Bronchial epithelial cell (primary cell): ENCODE results near the gene GAMT. TPM values are rescaled to one million over a fixed set of nuclear protein-coding genes. Genes with fewer than 3 reads are reported as not detected.

Experiments used
- DNase-seq: peaks from one replicate; pipeline ENCODE4 v3.0.0-alpha.2; 2010; ENCODE audit warnings: low read depth
- FAIRE-seq: peaks from 2 replicates; lab custom pipeline; 2011; peaks lifted over from hg19 to GRCh38; lab: Jason Lieb, UNC
- H3K27me3 ChIP-seq: 2 replicates; pipeline ENCODE4 v1.5.1; 2011; ENCODE audit warnings: low read length; ENCODE audit not compliant: control insufficient read depth, insufficient read depth
- H3K36me3 ChIP-seq: 2 replicates; pipeline ENCODE4 v1.5.1; 2011; ENCODE audit warnings: low read length; ENCODE audit not compliant: control insufficient read depth, insufficient read depth
- H3K4me3 ChIP-seq: 2 replicates; pipeline ENCODE4 v1.5.1; 2011; ENCODE audit warnings: mild to moderate bottlenecking, low read depth, low read length, control low read depth
- total RNA-seq: library from RNA; depleted of rRNA; stranded (reverse); fragments of >200 nt; gene quantifications from 2 replicates; pipeline ENCODE4 v1.2.1, GENCODE V29; 2014
- TF ChIP-seq, protein P1 (sequence below): IDR thresholded peaks from 2 replicates; pipeline ENCODE4 v1.5.1; 2011; ENCODE audit warnings: mild to moderate bottlenecking, moderate library complexity, low read length, control low read depth, inconsistent platforms; ENCODE audit not compliant: insufficient read depth, severe bottlenecking

The GAMT gene
- 6.8 and 9.7 TPM in 2 replicates for total RNA-seq

DNA sequence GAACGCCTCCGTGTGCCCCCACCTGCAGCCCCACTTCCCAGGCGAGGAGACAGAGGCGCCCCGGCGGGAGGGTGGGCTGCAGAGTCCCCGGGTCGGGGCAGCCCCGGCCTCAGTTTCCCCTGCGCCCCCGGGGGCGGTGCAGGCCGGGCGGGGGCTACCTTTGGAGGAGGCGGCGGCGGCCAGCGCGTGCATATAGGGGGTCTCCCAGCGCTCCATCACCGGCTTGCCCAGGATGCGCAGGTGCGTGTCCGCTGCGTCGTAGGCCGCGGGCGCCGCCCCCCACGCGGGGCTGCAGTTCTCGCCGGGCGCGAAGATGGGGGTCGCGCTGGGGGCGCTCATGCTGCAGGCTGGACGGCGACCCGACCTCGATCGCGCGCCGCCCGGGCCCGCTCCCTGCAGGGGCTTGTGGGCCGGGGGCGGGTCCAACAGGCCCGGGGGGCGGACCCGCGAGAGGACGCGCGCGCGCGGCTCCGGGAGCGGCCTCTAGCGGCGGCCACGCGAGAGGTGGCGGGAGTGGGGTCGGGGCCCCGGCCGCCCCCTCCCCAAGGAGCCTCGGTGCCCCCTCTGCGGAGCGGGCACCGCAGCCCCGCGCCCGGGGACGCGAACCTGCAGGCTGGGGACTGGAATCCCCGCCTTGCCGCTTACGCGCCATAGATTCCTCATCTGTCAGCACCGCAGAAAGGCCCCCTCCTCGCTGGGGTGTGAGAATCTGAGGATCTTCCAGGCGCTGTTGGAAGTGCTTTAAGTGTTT lies at the start of gene GAMT:
TSS of gene GAMT (minus strand) at position 405 of the 751 bp plus-strand sequence. CDS start at position 339, 66 bp downstream.
- Histone ChIP-seq H3K36me3 (peaks cover 2% of the 10 kb centered on the region), H3K27me3 (no peaks in the 10 kb centered on the region), H3K4me3 (peak within 1 kb of the TSS; percentile 49)
- DNase-seq (no peak), FAIRE-seq (no peak)
- TF ChIP-seq, protein P1, sequence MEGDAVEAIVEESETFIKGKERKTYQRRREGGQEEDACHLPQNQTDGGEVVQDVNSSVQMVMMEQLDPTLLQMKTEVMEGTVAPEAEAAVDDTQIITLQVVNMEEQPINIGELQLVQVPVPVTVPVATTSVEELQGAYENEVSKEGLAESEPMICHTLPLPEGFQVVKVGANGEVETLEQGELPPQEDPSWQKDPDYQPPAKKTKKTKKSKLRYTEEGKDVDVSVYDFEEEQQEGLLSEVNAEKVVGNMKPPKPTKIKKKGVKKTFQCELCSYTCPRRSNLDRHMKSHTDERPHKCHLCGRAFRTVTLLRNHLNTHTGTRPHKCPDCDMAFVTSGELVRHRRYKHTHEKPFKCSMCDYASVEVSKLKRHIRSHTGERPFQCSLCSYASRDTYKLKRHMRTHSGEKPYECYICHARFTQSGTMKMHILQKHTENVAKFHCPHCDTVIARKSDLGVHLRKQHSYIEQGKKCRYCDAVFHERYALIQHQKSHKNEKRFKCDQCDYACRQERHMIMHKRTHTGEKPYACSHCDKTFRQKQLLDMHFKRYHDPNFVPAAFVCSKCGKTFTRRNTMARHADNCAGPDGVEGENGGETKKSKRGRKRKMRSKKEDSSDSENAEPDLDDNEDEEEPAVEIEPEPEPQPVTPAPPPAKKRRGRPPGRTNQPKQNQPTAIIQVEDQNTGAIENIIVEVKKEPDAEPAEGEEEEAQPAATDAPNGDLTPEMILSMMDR = peak; percentile 27

DNA sequence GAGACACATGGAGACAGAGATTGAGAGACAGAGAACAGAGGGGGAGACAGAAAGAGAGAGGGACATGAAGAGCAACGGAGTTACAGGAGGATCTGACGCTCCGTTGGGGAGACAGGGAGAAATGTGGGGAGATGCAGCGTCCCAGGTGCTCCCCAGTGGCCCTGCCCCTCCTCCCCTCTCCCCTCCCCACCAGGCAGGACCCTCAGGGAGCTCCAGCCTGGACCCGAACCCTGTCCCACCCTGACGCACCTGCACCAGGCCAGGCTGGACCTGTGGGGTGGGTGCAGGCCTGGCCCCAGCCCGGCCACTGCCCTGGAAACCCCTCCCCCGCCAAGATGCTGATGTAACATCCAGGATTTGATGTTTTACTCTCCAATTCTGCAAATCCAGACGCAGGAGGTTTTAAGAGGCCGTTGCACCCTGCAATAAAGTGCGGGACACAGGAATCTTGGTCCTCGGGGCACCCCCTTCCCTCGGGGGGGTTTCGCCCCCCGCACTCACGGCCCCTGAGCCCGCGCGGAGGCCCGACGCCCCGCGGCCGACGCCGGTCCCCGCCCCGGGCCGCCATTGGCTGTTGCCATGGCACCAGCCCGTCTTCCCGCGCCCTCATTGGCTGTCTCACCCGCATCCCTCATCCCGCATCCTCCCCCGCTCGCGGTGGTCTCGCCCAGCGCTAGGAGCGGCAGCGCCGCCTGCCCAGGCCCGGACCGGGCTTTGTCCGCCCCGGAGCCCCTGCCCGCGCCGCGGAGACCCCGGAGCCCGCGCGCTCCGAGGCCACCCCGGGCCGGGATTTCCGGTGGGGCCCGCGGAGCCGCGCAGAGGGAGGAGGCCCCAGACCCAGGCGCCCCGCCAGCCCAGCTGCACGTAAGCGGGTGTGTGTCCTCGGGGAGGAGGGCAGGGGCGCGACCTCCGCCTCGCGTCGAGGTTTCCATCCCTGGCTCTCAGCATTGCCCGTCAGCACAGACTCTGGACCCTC lies 48.4 kb upstream of the GAMT start, which contains the start of gene APC2:
TSS of gene APC2 (plus strand) at position 655 of the 976 bp plus-strand sequence. CDS start 2,881 bp downstream, outside the sequence.
- Histone ChIP-seq H3K36me3 (no peaks in the 10 kb centered on the region), H3K4me3 (no peak within 1 kb of the TSS), H3K27me3 (peaks cover 57% of the 10 kb centered on the region)
- TF ChIP-seq, protein P1 = no peak
- FAIRE-seq = no peak
- no peak for DNase-seq

DNA sequence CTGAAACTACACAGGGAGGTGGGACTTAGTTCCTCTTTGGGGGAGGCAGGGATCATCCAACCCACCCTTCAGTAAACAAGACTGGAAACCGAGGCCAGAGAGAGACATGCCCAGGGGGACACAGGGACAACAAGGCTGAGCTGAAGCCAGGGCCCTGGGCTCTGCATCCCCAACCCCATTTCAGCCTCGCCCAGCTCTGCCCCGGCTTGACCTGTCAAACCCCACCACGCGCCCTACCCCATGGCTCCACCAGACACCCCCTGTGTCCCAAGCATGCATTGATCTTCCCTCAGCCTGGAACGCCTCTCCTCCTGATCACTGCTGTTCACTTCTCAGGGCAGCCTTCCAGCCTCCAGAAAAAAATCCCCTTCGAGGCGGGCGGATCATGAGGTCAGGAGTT lies 46.6 kb upstream of the GAMT start:
- Histone ChIP-seq H3K27me3 (peaks cover 53% of the 10 kb centered on the region), H3K4me3 (no peak overlapping the region), H3K36me3 (no peaks in the 10 kb centered on the region)
- FAIRE-seq (no peak), DNase-seq (no peak)
- TF ChIP-seq, protein P1 = no peak

DNA sequence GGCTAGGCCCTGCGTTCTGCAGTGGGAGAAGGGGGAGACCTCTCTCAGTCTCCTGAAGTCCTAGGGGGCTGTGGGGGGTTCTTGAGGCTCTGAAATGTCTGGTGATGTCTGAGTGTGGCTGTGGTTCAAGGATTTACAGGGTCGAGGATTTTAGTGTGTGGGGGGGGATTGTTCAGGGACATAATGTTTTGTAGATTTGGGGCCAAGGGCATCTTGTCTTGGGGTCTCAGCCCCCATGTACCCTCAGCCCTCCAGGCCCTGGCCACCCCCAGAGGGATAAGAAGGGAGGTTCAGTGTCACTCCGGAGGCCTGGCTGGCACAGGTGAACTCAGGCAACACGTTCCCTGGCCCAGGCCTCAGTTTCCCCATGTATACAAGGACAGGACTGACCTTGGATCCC lies 46.2 kb upstream of the GAMT start:
- DNase-seq = no peak
- FAIRE-seq = no peak
- Histone ChIP-seq H3K4me3 (no peak overlapping the region), H3K27me3 (peaks cover 49% of the 10 kb centered on the region), H3K36me3 (no peaks in the 10 kb centered on the region)
- TF ChIP-seq, protein P1 = no peak

DNA sequence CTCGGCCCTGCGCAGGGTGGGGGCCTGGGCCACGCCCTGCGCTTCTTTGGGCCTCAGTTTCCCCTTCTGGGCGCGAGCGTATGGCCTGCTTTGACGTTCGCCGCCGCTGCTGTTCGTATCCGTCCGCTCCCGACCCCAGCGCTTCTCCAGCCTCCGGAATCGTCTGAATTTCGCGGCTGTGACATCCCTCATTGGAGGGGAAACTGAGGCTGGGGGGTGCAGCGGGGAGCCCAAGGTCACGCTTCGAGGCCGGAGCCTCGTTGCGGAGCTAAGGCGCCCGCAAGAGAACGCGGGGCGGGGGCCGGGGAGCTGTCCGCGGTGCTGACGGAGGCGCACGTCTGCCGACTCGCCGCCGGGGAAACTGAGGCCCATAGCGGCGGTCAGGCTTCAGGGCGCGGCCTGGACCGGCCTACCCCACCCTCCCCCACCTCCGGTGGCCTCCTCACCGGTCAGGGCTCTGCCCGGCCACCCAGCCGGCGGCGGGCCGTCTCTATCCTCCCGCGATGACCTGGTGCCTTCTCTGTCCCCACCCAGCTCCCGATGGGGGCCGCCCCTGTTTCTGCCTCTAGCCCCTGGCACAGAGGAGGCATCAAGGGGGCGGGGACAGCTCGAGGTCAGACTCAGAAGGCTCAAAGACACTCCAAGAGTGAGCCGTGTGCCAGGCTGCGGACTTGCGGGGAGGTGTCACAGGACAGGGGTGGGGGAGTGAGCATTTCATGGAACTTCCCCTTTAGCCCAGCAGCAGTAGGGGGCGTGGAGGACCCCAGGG lies 45.6 kb upstream of the GAMT start:
- Histone ChIP-seq H3K36me3 (no peaks in the 10 kb centered on the region), H3K27me3 (peaks cover 43% of the 10 kb centered on the region), H3K4me3 (no peak overlapping the region)
- TF ChIP-seq, protein P1 = no peak
- DNase-seq = no peak
- no peak for FAIRE-seq
